ENCODE results near the gene FER.
"Not testable (repeated sequence)": the region's sequence is repeated elsewhere in the genome, so short reads cannot be mapped to it uniquely, and the experiment has no call there.

The FER gene

DNA sequence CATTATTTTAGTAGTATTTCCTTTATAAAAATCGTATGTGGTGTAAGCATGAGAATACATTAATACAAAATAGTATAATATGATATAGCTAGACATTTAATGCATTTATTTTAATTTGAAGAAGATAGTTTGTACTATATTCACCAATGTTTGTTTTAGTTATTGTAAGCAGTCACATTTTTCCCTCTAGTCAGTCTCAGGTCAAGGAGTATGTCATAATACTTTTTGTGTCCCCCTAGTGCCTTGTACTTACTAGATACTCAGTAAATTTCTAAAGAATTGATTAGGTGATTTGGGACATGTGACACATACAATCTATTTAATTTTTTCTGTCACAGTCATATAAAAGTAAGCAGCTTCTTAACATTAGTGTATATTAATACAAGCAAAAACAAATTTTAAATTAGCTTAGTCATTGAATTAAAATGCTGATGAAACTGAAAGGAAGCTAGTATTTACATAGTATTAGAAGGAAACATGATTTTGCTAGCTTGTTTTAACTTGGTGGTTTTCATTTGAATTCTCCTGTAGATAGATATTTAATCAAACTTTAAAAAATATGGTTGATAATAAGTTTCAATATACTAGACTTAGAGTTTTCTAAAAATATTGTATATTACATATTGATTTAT is 242.2 kb downstream of the FER start:
- DNase-seq (ENCODE audit: low read depth, low spot score): peak; percentile 23
- TF ChIP-seq, protein P1, sequence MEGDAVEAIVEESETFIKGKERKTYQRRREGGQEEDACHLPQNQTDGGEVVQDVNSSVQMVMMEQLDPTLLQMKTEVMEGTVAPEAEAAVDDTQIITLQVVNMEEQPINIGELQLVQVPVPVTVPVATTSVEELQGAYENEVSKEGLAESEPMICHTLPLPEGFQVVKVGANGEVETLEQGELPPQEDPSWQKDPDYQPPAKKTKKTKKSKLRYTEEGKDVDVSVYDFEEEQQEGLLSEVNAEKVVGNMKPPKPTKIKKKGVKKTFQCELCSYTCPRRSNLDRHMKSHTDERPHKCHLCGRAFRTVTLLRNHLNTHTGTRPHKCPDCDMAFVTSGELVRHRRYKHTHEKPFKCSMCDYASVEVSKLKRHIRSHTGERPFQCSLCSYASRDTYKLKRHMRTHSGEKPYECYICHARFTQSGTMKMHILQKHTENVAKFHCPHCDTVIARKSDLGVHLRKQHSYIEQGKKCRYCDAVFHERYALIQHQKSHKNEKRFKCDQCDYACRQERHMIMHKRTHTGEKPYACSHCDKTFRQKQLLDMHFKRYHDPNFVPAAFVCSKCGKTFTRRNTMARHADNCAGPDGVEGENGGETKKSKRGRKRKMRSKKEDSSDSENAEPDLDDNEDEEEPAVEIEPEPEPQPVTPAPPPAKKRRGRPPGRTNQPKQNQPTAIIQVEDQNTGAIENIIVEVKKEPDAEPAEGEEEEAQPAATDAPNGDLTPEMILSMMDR (IDR thresholded peaks at IDR 0.05; ENCODE audit: low read depth, low read length): no peak
- in situ Hi-C loops (cut with HindIII; ENCODE audit: low sequenced_read_pairs): no loop called here
- H3K4me3 ChIP-seq (ENCODE audit: low read depth, low read length): no peak overlapping the region

DNA sequence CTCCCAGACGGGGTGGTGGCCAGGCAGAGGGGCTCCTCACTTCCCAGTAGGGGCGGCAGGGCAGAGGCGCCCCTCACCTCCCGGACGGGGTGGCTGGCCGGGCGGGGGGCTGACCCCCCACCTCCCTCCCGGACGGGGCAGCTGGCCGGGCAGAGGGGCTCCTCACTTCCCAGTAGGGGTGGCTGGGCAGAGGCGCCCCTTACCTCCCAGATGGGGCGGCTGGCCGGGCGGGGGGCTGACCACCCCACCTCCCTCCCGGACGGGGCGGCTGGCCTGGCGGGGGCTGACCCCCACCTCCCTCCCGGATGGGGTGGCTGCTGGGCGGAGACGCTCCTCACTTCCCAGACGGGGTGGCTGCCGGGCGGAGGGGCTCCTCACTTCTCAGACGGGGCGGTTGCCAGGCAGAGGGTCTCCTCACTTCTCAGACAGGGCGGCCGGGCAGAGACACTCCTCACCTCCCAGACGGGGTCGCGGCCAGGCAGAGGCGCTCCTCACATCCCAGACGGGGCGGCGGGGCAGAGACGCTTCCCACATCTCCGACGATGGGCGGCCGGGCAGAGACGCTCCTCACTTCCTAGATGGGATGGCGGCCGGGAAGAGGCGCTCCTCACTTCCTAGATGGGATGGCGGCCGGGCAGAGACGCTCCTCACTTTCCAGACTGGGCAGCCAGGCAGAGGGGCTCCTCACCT is 244.8 kb downstream of the FER start:
- H3K4me3 ChIP-seq (ENCODE audit: low read depth, low read length); in situ Hi-C loops (cut with HindIII; ENCODE audit: low sequenced_read_pairs); DNase-seq (ENCODE audit: low read depth, low spot score): not testable (repeated sequence)

DNA sequence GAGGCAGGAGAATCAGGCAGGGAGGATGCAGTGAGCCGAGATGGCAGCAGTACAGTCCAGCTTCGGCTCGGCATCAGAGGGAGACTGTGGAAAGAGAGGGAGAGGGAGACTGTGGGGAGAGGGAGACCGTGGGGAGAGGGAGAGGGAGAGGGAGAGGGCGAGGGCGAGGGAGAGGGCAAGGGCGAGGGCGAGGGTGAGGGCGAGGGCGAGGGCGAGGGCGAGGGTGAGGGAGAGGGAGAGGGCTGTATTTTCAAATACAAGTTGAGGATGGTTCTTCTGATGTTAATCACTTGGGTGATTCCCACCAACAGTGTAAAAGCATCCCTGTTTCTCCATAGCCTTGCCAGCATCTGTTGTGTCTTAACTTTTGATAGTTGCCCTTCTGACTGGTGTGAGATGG is 245.7 kb downstream of the FER start:
- in situ Hi-C loops (cut with HindIII; ENCODE audit: low sequenced_read_pairs); DNase-seq (ENCODE audit: low read depth, low spot score); H3K4me3 ChIP-seq (ENCODE audit: low read depth, low read length): not testable (repeated sequence)

DNA sequence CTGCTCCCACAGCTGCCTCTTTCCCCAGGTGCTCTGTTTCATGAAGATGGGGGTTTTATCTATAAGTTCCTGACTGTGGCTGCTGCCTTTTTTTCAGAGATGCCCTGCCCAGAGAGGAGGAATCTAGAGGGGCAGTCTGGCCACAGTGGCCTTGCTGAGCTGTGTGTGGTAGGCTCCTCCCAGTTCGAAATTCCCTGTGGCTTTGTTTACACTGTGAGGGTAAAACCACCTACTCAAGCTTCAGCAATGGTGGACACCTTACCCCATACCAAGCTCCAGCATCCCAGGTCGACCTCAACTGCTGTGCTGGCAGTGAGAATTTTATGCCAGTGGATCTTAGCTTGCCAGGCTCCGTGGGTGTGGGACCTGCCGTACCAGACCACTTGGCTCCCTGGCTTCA is 250.0 kb downstream of the FER start:
- in situ Hi-C loops (cut with HindIII; ENCODE audit: low sequenced_read_pairs): no loop called here
- no peak for DNase-seq (ENCODE audit: low read depth, low spot score)

DNA sequence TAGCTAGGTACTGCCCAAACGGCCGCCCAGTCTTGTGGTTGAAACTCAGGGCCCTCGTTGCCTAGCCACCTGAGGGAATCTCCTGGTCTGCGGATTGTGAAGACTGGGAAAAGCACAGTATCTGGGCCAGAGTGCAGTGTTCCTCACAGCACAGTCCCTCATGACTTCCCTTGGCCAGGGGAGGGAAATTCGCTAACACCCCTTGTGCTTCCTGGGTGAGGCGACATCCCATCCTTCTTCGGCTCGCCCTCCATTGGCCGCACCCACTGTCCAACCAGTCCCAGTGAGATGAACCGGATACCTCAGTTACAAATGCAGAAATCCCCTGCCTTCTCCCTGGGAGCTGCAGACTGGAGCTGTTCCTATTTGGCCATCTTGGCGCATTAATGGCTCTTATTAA is 250.5 kb downstream of the FER start:
- no peak for DNase-seq (ENCODE audit: low read depth, low spot score)
- in situ Hi-C loops (cut with HindIII; ENCODE audit: low sequenced_read_pairs): no loop called here
- TF ChIP-seq, protein P1 (IDR thresholded peaks at IDR 0.05; ENCODE audit: low read depth, low read length): no peak
- H3K4me3 ChIP-seq (ENCODE audit: low read depth, low read length): no peak overlapping the region

More for the DNA sequence above, 250.0 kb downstream of the FER start:
- TF ChIP-seq, protein P1 (IDR thresholded peaks at IDR 0.05; ENCODE audit: low read depth, low read length): no peak
- no peak overlapping the region for H3K4me3 ChIP-seq (ENCODE audit: low read depth, low read length)

DNA sequence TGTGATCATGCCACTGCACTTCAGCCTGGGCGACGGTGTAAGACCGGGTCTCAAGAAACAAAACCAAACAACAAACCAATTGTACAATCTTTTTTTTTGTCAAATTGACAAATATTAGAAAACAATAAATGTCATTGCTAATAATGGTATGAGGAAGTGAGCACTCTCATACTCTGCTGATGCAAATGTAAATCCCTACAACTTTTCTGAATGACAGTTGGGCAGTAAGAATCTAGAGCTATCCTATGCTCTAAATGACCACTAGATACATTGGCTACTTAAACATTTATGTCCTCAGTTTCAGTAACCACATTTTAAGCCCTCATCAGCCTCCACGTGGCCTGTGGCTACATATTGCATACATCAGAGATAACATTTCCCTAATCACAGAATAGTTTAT is 256.2 kb downstream of the FER start:
- TF ChIP-seq, protein P1 (IDR thresholded peaks at IDR 0.05; ENCODE audit: low read depth, low read length): no peak
- H3K4me3 ChIP-seq (ENCODE audit: low read depth, low read length): no peak overlapping the region
- no peak for DNase-seq (ENCODE audit: low read depth, low spot score)
- in situ Hi-C loops (cut with HindIII; ENCODE audit: low sequenced_read_pairs): no loop called here

DNA sequence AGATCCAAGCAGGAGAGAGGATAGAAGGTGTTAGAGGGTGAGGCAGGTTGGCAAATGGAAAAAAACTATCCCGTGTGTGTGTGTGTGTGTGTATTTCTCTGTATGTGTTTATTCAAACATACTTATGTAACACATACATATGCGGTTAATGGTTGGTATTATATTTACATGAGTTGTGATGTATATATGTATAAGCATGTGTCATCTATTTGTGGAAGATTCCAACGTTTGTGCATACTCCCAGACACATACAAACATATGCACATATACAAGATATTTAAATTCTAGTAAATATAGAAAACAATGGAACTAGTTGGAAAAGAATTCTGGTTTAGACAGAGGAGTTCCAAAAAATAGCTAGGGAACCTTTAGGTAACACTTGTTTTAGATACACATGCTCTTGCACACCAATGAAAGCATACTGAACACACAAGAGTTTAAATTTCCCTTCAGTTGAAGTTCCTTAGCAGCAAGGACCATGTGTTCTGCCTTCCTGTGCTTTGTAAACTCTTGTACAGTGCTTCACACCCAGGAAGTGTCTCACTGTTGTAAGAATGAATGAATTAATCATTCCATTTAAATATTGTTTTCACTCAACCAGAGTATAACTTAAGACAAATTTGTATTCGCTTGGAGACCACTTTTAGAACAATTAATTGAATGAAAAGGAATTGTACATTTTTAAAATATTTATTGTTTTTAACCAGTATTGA is 257.8 kb downstream of the FER start:
- TF ChIP-seq, protein P1 (IDR thresholded peaks at IDR 0.05; ENCODE audit: low read depth, low read length): no peak
- in situ Hi-C loops (cut with HindIII; ENCODE audit: low sequenced_read_pairs): no loop called here
- H3K4me3 ChIP-seq (ENCODE audit: low read depth, low read length): no peak overlapping the region
- DNase-seq (ENCODE audit: low read depth, low spot score): no peak

All from astrocyte of the spinal cord (primary cell).